H1 (cell line): ENCODE results near the gene UQCRQ. TPM values are rescaled to one million over a fixed set of nuclear protein-coding genes. Genes with fewer than 3 reads are reported as not detected.

ENCODE experiments used
- CTCF ChIA-PET: fragments of 300-600 bp; sonication (Branson Sonifier 250); formaldehyde crosslinking; loops from one replicate; lab custom pipeline; 2021; ENCODE audit not compliant: partially characterized antibody; lab: Charles Lee
- POLR2A ChIA-PET: fragments of 300-600 bp; sonication (Branson Sonifier 250); formaldehyde crosslinking; loops from one replicate; lab custom pipeline; 2021; ENCODE audit warnings: inconsistent platforms; ENCODE audit not compliant: partially characterized antibody; lab: Charles Lee
- DNase-seq, 2 experiments: peaks; one replicate each; pipeline versions ENCODE4 v3.0.0 to v3.0.0-alpha.2; 2010 to 2022; ENCODE audit warnings: low spot score in 2 of 2, low read depth in 1 of 2, mixed read lengths in 1 of 2
- FAIRE-seq: peaks from 2 replicates; lab custom pipeline; 2011; peaks lifted over from hg19 to GRCh38; lab: Jason Lieb, UNC
- H2AFZ ChIP-seq: 2 replicates; pipeline ENCODE4 v1.8.1; 2012; ENCODE audit warnings: low read length, inconsistent platforms
- H2AK5ac ChIP-seq: 2 replicates; pipeline ENCODE4 v1.6.1; 2013; ENCODE audit warnings: low read depth, low read length
- H2BK120ac ChIP-seq: replicated peaks from 2 replicates; pipeline ENCODE3; 2013; ENCODE audit warnings: low read depth, low read length, inconsistent platforms
- H2BK12ac ChIP-seq: 2 replicates; pipeline ENCODE4 v1.6.1; 2013; ENCODE audit warnings: low read depth, low read length
- H2BK15ac ChIP-seq: 2 replicates; pipeline ENCODE4 v1.6.1; 2013; ENCODE audit warnings: low read length
- H2BK20ac ChIP-seq: 2 replicates; pipeline ENCODE4 v1.6.1; 2013; ENCODE audit warnings: low read length
- H2BK5ac ChIP-seq: 2 replicates; pipeline ENCODE4 v1.6.1; 2013; ENCODE audit warnings: low read depth, low read length
- H3K14ac ChIP-seq: 2 replicates; pipeline ENCODE4 v1.6.1; 2013; ENCODE audit warnings: inconsistent platforms; ENCODE audit not compliant: insufficient read length
- H3K18ac ChIP-seq: 2 replicates; pipeline ENCODE4 v1.6.1; 2013; ENCODE audit warnings: low read length; ENCODE audit errors: extremely low read depth
- H3K23ac ChIP-seq: 2 replicates; pipeline ENCODE4 v1.6.1; 2013; ENCODE audit warnings: inconsistent platforms; ENCODE audit not compliant: insufficient read length
- H3K23me2 ChIP-seq: 2 replicates; pipeline ENCODE4 v1.6.1; 2013; ENCODE audit warnings: low read depth, low read length
- H3K27ac ChIP-seq: 2 replicates; pipeline ENCODE4 v1.6.1; 2011; ENCODE audit warnings: low read depth, low read length, inconsistent platforms
- H3K27me3 ChIP-seq, 4 experiments: replicated peaks in 1 of 4; 1 replicate in 1 of 4; 2 replicates in 3 of 4; pipeline versions ENCODE4 v1.6.1 to v1.8.1; 2011 to 2013; ENCODE audit warnings: low read length in 3 of 4, mild to moderate bottlenecking in 3 of 4, inconsistent platforms in 2 of 4, mixed read lengths in 2 of 4, moderate library complexity in 1 of 4; ENCODE audit not compliant: control insufficient read depth in 3 of 4, insufficient read depth in 3 of 4; ENCODE audit errors: extremely low read depth in 1 of 4
- H3K36me3 ChIP-seq, 4 experiments: 2 replicates each; pipeline versions ENCODE4 v1.6.1 to v1.8.1; 2011 to 2013; ENCODE audit warnings: mild to moderate bottlenecking in 4 of 4, low read length in 3 of 4, moderate library complexity in 2 of 4, control low read depth in 1 of 4, inconsistent platforms in 1 of 4; ENCODE audit not compliant: insufficient read depth in 4 of 4, control insufficient read depth in 2 of 4
- H3K4ac ChIP-seq: replicated peaks from 2 replicates; pipeline ENCODE3; 2013; ENCODE audit warnings: low read length, low read depth, mixed read lengths, inconsistent platforms; ENCODE audit not compliant: insufficient read length
- H3K4me1 ChIP-seq, 4 experiments: replicated peaks in 1 of 4; 1 replicate in 1 of 4; 2 replicates in 3 of 4; pipeline versions ENCODE4 v1.6.1 to v1.8.1; 2011 to 2013; ENCODE audit warnings: low read length in 3 of 4, inconsistent platforms in 2 of 4, mixed read lengths in 1 of 4; ENCODE audit not compliant: insufficient read depth in 4 of 4, control insufficient read depth in 3 of 4
- H3K4me2 ChIP-seq, 2 experiments: 2 replicates each; pipeline versions ENCODE4 v1.6.1 to v1.8.1; 2011 to 2013; ENCODE audit warnings: low read depth in 2 of 2, low read length in 2 of 2, control low read depth in 1 of 2, inconsistent platforms in 1 of 2, mild to moderate bottlenecking in 1 of 2; ENCODE audit not compliant: insufficient read depth in 1 of 2
- H3K4me3 ChIP-seq, 4 experiments: fragments of 200-600, 300-600 bp in 1 of 4; sonication (generic), shearing (Covaris generic), sonication (Bioruptor Twin) in 1 of 4; 2 replicates each; pipeline versions ENCODE4 v1.5.1 to v1.8.1; 2011 to 2016; ENCODE audit warnings: low read length in 4 of 4, low read depth in 3 of 4, control low read depth in 2 of 4, inconsistent platforms in 2 of 4, mild to moderate bottlenecking in 2 of 4, mixed read lengths in 1 of 4, moderate library complexity in 1 of 4; ENCODE audit not compliant: insufficient read depth in 2 of 4; ENCODE audit errors: extremely low read depth in 1 of 4
- H3K56ac ChIP-seq: replicated peaks from 2 replicates; pipeline ENCODE3; 2013; ENCODE audit warnings: low read depth, mild to moderate bottlenecking, mixed read lengths, low read length, inconsistent platforms; ENCODE audit not compliant: insufficient read length
- H3K79me1 ChIP-seq: 2 replicates; pipeline ENCODE4 v1.6.1; 2013; ENCODE audit warnings: low read depth, low read length, control low read depth
- H3K79me2 ChIP-seq, 2 experiments: 2 replicates each; pipeline versions ENCODE4 v1.6.1 to v1.8.1; 2012 to 2013; ENCODE audit warnings: low read length in 2 of 2, mild to moderate bottlenecking in 2 of 2, inconsistent platforms in 1 of 2; ENCODE audit not compliant: insufficient read depth in 2 of 2, control insufficient read depth in 1 of 2
- H3K9ac ChIP-seq, 4 experiments: replicated peaks in 1 of 4; 1 replicate in 1 of 4; 2 replicates in 3 of 4; pipeline versions ENCODE4 v1.6.1 to v1.8.1; 2011 to 2013; ENCODE audit warnings: low read depth in 3 of 4, low read length in 3 of 4, control low read depth in 2 of 4, mild to moderate bottlenecking in 2 of 4, moderate library complexity in 2 of 4, inconsistent platforms in 1 of 4; ENCODE audit errors: extremely low read depth in 1 of 4
- H3K9me3 ChIP-seq, 2 experiments: 2 replicates each; pipeline versions ENCODE4 v1.6.1 to v1.8.1; 2012 to 2013; ENCODE audit warnings: mild to moderate bottlenecking in 2 of 2, moderate library complexity in 2 of 2, control low read depth in 1 of 2, inconsistent platforms in 1 of 2, low read depth in 1 of 2, low read length in 1 of 2, mixed read lengths in 1 of 2; ENCODE audit not compliant: insufficient read depth in 2 of 2
- H4K20me1 ChIP-seq, 2 experiments: replicated peaks in 1 of 2; 2 replicates each; pipeline versions ENCODE3 to v1.8.1; 2011 to 2013; ENCODE audit warnings: inconsistent platforms in 2 of 2, low read length in 2 of 2, mild to moderate bottlenecking in 1 of 2; ENCODE audit not compliant: insufficient read depth in 2 of 2, control insufficient read depth in 1 of 2
- H4K5ac ChIP-seq: 2 replicates; pipeline ENCODE4 v1.6.1; 2013; ENCODE audit warnings: low read length, low read depth, mixed read lengths, inconsistent platforms; ENCODE audit not compliant: insufficient read length
- H4K8ac ChIP-seq: 2 replicates; pipeline ENCODE4 v1.8.0; 2013; ENCODE audit warnings: mild to moderate bottlenecking, moderate library complexity, low read length, inconsistent platforms; ENCODE audit not compliant: insufficient read depth; ENCODE audit errors: extremely low read depth
- H4K91ac ChIP-seq: replicated peaks from 2 replicates; pipeline ENCODE3; 2013; ENCODE audit warnings: low read length, mixed read lengths, inconsistent platforms; ENCODE audit not compliant: insufficient read length
- WGBS, 2 experiments: shearing (Covaris generic) in 1 of 2; methylation state at CpG; one replicate each; pipeline versions ENCODE4 v1.1.6 to v1.1.7; 2013 to 2015; ENCODE audit warnings: low lambda C conversion rate in 2 of 2, mixed read lengths in 2 of 2, inconsistent platforms in 1 of 2, low coverage in 1 of 2, missing lambda C conversion rate in 1 of 2; ENCODE audit not compliant: insufficient replicate concordance in 2 of 2, insufficient coverage in 1 of 2, insufficient read length in 1 of 2; ENCODE audit errors: extremely low coverage in 1 of 2, missing lambda C conversion rate in 1 of 2; 5-methylcytosine and 5-hydroxymethylcytosine counted together
- polyA plus RNA-seq, 7 experiments: library from polyadenylated mRNA; depleted of rRNA in 3 of 7; stranded (reverse) in 5 of 7; unstranded in 2 of 7; fragments of >200 nt in 5 of 7; fragments of 200-250 nt in 2 of 7; gene quantifications; 1 replicate in 5 of 7; 2 replicates in 1 of 7; 4 replicates in 1 of 7; pipeline versions ENCODE4 v1.2.1 to v1.2.3, GENCODE V29; 2011 to 2013; ENCODE audit warnings: missing spikeins in 2 of 7, mixed read lengths in 2 of 7
- total RNA-seq: library from RNA; stranded (reverse); fragmentation: NEBNext Ultra II Directional; extraction: Animal tissue kit (Norgen Biotek cat#: 25700); gene quantifications from 2 replicates; pipeline ENCODE4 v1.2.1, GENCODE V29; 2021

Gene UQCRQ
- total and polyA plus RNA-seq, 2 of the 8 experiments (the other 6 are each of a cell fraction or from before 2014, with no cell fraction given), result 177 to 293 TPM

DNA sequence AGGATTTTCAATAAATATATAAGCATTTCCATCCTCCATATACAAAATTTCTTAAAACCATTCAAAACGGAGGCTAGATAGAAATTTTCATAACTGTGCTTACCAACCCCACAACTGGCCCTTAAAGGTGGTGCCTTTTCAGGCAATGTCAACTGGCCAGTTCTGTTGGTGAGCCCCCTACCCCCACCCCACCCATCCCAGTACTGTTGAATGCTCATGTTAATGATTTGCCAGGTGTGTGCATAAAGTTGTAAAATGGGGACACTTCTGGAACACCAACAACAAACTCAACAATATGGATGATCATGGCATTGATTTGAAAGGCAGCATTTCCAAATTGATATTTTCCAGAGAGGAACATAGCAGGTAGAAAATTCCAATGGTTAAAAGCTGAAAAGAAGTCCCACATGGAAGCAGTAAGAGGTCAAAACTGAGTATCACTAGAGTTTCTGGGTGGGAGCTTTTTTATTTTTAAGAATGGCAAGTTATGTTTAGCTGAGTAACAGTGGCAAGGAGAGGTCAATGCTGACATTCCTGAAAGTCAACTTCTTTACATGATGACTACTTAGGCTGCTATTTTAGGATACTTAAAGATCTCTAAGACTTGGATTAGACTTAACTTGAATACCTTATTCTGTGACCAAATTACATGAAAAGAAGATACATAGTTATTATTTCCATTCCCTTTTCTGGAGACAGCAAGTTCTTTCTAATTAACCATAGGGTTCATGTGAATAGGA lies 9.7 kb downstream of the UQCRQ start:
- Histone ChIP-seq H2BK5ac (no peak overlapping the region), H3K79me2 (no peaks in the 10 kb centered on the region), H3K27me3 (no peaks in the 10 kb centered on the region), H3K23me2 (0 out of 2 replicates have a peak, but pooled peaks cover 2% of the 10 kb centered on the region), H3K36me3 (peaks cover 3 to 31% (median 18%) of the 10 kb centered on the region in 4 experiments; a peak in 6 of 8 replicates), H3K4me1 (no peaks in the 10 kb centered on the region), H3K9ac (peak overlapping the region in 1 of 4 experiments; percentile 34; a peak in 1 of 7 replicates), H3K79me1 (no peaks in the 10 kb centered on the region), H2BK120ac (no peak overlapping the region), H2BK20ac (no peak overlapping the region), H4K91ac (no peak overlapping the region), H3K4me3 (no peak overlapping the region), H3K14ac (no peak overlapping the region), H3K4me2 (no peak overlapping the region), H3K9me3 (no peaks in the 10 kb centered on the region), H3K18ac (no peak overlapping the region), H3K27ac (no peak overlapping the region), H2BK15ac (no peak overlapping the region), H2AK5ac (no peak overlapping the region), H2BK12ac (no peak overlapping the region), H4K20me1 (no peaks in the 10 kb centered on the region), H3K4ac (no peak overlapping the region), H4K8ac (no peak overlapping the region), H3K56ac (no peak overlapping the region), H4K5ac (no peak overlapping the region), H2AFZ (no peak overlapping the region), H3K23ac (no peak overlapping the region)
- WGBS, 2 experiments, result 76% methylated on average over 1 of the region's 1 CpG; no CpG with 5 or more reads in 1 of the 2 experiments
- DNase-seq, result no peak
- FAIRE-seq, result no peak
- ChIA-PET CTCF (interaction anchor here (0.5 to 32.2 kb wide), 4 partner anchors 10 to 119 kb away, joined by 3 to 465 read pairs (median 3); partner anchors contain the start of gene SHROOM1), POLR2A (interaction anchor here (0.8 to 2.4 kb wide), 2 partner anchors 9 to 49 kb away, joined by 3 to 15 read pairs; partner anchors contain the start of genes GDF9 and UQCRQ)
